Nephron progenitor cell (in vitro differentiated cells): ENCODE measurements around the gene PIGM.
A peak's percentile ranks its signal among the peaks of the same experiment; 100 is the strongest.
"Not testable (repeated sequence)": the region's sequence is repeated elsewhere in the genome, so short reads cannot be mapped to it uniquely, and the experiment has no call there.

Experiments used
- DNase-seq: peaks from one replicate; pipeline ENCODE4 v3.0.0; 2021
- H3K27ac Mint-ChIP-seq: 2 replicates; pipeline ENCODE4 v1.8.0; 2021; ENCODE audit warnings: mild to moderate bottlenecking, moderate library complexity, mixed read lengths
- H3K27me3 Mint-ChIP-seq: 2 replicates; pipeline ENCODE4 v1.8.0; 2021; ENCODE audit warnings: mild to moderate bottlenecking, low read depth, mixed read lengths; ENCODE audit not compliant: poor library complexity
- H3K36me3 Mint-ChIP-seq: 2 replicates; pipeline ENCODE4 v1.8.0; 2021; ENCODE audit warnings: low read depth, mixed read lengths
- H3K4me1 Mint-ChIP-seq: 2 replicates; pipeline ENCODE4 v1.8.0; 2021; ENCODE audit warnings: mixed read lengths
- H3K4me3 Mint-ChIP-seq: 2 replicates; pipeline ENCODE4 v1.8.0; 2021; ENCODE audit warnings: mild to moderate bottlenecking, moderate library complexity, mixed read lengths
- H3K9me3 Mint-ChIP-seq: 2 replicates; pipeline ENCODE4 v1.8.0; 2021; ENCODE audit warnings: mild to moderate bottlenecking, moderate library complexity, mixed read lengths
- CTCF ChIP-seq: fragments of 200-600 bp; sonication (generic); IDR thresholded peaks from 2 replicates; pipeline ENCODE4 v1.5.0; 2021; ENCODE audit warnings: antibody characterized with exemption

PIGM gene

GRCh38 chr1:160053548-160054365, 22.0 kb upstream of the PIGM start:
- Mint-ChIP-seq H3K27me3 (peaks cover 18% of the 10 kb centered on the region), H3K4me3 (peak overlapping the region; percentile 36), H3K9me3 (no peaks in the 10 kb centered on the region), H3K36me3 (no peaks in the 10 kb centered on the region), H3K4me1 (peaks cover 65% of the 10 kb centered on the region), H3K27ac (peak overlapping the region; percentile 87)
- no peak for DNase-seq
- no peak for TF ChIP-seq CTCF

- no peak for TF ChIP-seq CTCF
- H3K36me3 Mint-ChIP-seq = no peaks in the 10 kb centered on the region
- peaks cover 14% of the 10 kb centered on the region for H3K27me3 Mint-ChIP-seq
- peak; percentile 21 for DNase-seq
- H3K9me3 Mint-ChIP-seq = no peaks in the 10 kb centered on the region
- H3K4me3 Mint-ChIP-seq = peak overlapping the region; percentile 36
- H3K27ac Mint-ChIP-seq = peak overlapping the region; percentile 14
- peaks cover 70% of the 10 kb centered on the region for H3K4me1 Mint-ChIP-seq
Observed at GRCh38 chr1:160052936-160053335, 21.1 kb upstream of the PIGM start.

- no peak for TF ChIP-seq CTCF
- no peak overlapping the region for H3K4me3 Mint-ChIP-seq
- no peaks in the 10 kb centered on the region for H3K9me3 Mint-ChIP-seq
- H3K27ac Mint-ChIP-seq = no peak overlapping the region
- H3K27me3 Mint-ChIP-seq = peaks cover 18% of the 10 kb centered on the region
- H3K36me3 Mint-ChIP-seq = no peaks in the 10 kb centered on the region
- H3K4me1 Mint-ChIP-seq = peaks cover 62% of the 10 kb centered on the region
- no peak for DNase-seq
Observed at GRCh38 chr1:160050619-160051018, 18.8 kb upstream of the PIGM start.

- H3K27me3 Mint-ChIP-seq = peaks cover 17% of the 10 kb centered on the region
- H3K4me1 Mint-ChIP-seq = peaks cover 58% of the 10 kb centered on the region
- not testable (repeated sequence) for H3K27ac Mint-ChIP-seq, H3K4me3 Mint-ChIP-seq, H3K36me3 Mint-ChIP-seq, H3K9me3 Mint-ChIP-seq, DNase-seq
Observed at GRCh38 chr1:160050182-160050581, 18.4 kb upstream of the PIGM start.

- Mint-ChIP-seq H3K4me1 (peaks cover 47% of the 10 kb centered on the region), H3K4me3 (no peak overlapping the region), H3K27ac (no peak overlapping the region), H3K9me3 (no peaks in the 10 kb centered on the region), H3K36me3 (no peaks in the 10 kb centered on the region), H3K27me3 (peaks cover 17% of the 10 kb centered on the region)
- no peak for DNase-seq
- no peak for TF ChIP-seq CTCF
Observed at GRCh38 chr1:160049101-160049500, 17.3 kb upstream of the PIGM start.

- H3K36me3 Mint-ChIP-seq = no peaks in the 10 kb centered on the region
- H3K27me3 Mint-ChIP-seq = peaks cover 17% of the 10 kb centered on the region
- no peak for DNase-seq
- H3K4me1 Mint-ChIP-seq = peaks cover 40% of the 10 kb centered on the region
- H3K4me3 Mint-ChIP-seq = no peak overlapping the region
- TF ChIP-seq CTCF = no peak
- no peak overlapping the region for H3K27ac Mint-ChIP-seq
- no peaks in the 10 kb centered on the region for H3K9me3 Mint-ChIP-seq
Observed at GRCh38 chr1:160048335-160048734, 16.5 kb upstream of the PIGM start.
